Left renal pelvis (tissue), 4 donors: ENCODE data around the gene SMO. TPM values are rescaled to one million over a fixed set of nuclear protein-coding genes. Genes with fewer than 3 reads are reported as not detected.
"Not testable (repeated sequence)": the region's sequence is repeated elsewhere in the genome, so short reads cannot be mapped to it uniquely, and the experiment has no call there.

Experiments used
- DNase-seq, 4 donors: peaks; one replicate each; pipeline ENCODE4 v3.0.0-alpha.2; 2013; ENCODE audit warnings: low read depth in 4 of 4, low spot score in 3 of 4
- polyA plus RNA-seq, 4 donors: library from polyadenylated mRNA; unstranded; fragments of 120-200 nt; gene quantifications; one replicate each; pipeline ENCODE4 v1.2.1, GENCODE V29; 2013; ENCODE audit not compliant: insufficient read length in 4 of 4

The SMO gene
- polyA plus RNA-seq, 4 donors, result 106 to 148 (median 115) TPM

- no peak for DNase-seq
Observed at GRCh38 chr7:129205987-129206785, 17.8 kb downstream of the SMO start.

DNA sequence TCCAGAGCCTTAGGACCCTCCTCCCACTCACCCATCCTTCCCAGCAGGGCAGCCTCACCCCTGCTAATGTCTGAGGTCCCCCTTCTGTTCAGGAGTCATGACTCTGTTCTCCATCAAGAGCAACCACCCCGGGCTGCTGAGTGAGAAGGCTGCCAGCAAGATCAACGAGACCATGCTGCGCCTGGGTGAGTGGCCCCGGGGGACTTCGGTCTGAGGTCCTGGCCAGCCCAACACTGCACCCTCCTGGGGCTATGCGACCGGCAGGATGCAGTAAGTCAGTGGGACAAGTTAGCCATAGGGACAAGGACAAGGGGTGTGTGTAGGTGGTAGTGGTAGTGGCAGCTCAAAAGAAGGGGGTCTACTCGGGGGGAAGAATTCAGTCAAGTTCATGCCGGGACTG, 20.2 kb downstream of the SMO start:
- no peak for DNase-seq

- no peak for DNase-seq
Observed at GRCh38 chr7:129209067-129209926, 20.9 kb downstream of the SMO start.

GRCh38 chr7:129210256-129210988, 22.0 kb downstream of the SMO start:
- no peak for DNase-seq

- no peak for DNase-seq
Observed at GRCh38 chr7:129210989-129211312, 22.5 kb downstream of the SMO start.

GRCh38 chr7:129212126-129212525, 23.7 kb downstream of the SMO start:
- DNase-seq, result no peak

GRCh38 chr7:129212596-129212995, 24.2 kb downstream of the SMO start:
- no peak for DNase-seq

DNA sequence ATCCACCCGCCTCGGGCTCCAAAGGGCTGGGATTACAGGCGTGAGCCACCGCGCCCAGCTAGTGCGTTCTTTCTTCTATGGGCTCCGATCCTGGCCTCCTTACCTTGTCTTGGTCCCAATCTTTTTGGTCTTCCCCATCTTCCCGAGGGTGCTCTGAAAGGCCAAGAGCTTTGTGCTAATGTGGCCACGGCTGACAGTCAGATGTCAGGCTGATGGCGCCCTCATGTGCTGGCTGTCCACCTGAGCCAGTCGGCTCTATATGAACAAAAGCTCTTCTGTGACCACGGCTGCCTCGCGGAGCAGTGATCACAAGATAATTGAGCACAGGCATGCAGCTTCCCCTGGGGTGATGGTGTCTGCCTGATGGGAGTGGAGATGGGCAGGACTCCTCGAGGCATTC, 25.4 kb downstream of the SMO start:
- DNase-seq, result no peak

- not testable (repeated sequence) for DNase-seq
Observed at GRCh38 chr7:129215691-129216090, 27.3 kb downstream of the SMO start.

GRCh38 chr7:129216101-129216715, 27.8 kb downstream of the SMO start:
- not testable (repeated sequence) for DNase-seq

DNA sequence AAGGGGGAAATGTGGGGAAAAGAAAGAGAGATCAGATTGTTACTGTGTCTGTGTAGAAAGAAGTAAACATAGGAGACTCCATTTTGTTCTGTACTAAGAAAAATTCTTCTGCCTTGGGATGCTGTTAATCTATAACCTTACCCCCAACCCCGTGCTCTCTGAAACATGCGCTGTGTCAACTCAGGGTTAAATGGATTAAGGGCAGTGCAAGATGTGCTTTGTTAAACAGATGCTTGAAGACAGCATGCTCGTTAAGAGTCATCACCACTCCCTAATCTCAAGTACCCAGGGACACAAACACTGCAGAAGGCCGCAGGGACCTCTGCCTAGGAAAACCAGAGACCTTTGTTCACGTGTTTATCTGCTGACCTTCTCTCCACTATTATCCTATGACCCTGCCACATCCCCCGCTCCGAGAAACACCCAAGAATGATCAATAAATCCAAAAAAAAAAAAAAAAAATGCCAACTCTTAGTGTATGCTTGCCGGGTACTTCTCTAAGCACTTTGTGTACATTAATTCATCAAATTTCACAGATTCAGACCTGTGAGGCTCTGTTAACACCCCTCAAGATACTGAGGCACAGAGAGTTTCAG, 28.5 kb downstream of the SMO start:
- DNase-seq, result not testable (repeated sequence)

DNA sequence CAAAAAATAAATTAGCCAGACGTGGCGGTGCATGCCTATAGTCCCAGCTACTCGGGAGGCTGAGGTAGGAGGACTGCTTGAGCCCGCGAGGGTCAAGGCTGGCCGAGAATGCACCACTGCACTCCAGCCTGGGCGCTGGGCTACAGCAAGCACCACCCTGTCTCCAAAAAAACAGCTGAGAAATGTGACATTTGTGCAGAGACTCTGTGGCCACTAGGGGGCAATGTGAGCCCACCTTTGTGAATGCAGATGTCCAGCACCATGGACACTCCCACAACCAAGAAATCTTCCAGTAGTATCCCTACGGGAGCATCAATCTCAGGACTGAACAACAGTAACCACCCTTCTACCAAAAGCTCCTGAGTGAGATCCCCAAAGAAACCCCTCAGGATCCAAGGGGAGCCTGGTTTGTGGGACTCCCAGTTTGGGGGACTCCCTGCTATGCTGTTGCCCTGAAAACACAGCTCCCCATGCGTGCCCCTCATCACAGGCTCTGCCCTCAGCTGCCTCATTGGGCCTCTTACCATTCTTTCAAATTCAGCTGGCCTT, 30.2 kb downstream of the SMO start:
- DNase-seq, result peak in 2 of 4 donors; percentile 66 to 71

DNA sequence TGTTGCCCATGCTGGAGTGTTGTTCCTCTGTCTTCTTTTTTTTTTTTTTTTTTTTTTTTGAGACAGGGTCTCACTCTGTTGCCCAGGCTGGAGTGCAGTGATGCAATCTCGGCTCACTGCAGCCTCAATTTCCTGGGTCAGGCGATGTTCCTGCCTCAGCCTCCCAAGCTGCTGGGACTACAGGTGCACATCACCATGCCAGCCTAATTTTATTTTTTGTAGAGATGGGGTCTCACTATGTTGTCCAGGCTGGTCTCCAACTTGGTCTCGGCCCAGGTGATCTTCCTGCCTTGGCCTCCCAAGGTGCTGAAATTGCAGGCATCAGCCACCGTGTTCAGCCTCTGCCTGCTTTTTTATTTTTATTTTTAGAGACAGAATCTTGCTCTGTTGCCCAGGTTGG, 30.7 kb downstream of the SMO start:
- not testable (repeated sequence) for DNase-seq

DNA sequence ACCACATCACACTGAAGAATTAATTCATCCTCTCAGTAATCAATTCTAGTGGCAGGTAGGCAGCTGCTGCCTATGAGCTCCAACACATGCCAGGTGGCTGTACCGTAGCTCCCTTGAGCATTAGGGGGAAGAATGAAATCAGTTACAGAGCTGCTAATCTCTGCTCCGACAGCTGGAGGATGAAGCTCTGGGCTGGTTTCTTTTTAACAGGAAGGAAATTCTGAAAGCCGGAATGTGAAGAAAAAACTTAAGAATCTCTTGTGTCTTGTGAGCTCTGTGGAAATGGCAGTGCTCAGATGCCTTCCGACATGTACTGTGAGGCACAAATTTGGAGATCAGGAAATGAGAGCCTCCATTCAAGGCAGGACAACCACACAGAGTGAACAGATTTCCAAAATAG, 33.6 kb downstream of the SMO start:
- DNase-seq, result no peak

DNA sequence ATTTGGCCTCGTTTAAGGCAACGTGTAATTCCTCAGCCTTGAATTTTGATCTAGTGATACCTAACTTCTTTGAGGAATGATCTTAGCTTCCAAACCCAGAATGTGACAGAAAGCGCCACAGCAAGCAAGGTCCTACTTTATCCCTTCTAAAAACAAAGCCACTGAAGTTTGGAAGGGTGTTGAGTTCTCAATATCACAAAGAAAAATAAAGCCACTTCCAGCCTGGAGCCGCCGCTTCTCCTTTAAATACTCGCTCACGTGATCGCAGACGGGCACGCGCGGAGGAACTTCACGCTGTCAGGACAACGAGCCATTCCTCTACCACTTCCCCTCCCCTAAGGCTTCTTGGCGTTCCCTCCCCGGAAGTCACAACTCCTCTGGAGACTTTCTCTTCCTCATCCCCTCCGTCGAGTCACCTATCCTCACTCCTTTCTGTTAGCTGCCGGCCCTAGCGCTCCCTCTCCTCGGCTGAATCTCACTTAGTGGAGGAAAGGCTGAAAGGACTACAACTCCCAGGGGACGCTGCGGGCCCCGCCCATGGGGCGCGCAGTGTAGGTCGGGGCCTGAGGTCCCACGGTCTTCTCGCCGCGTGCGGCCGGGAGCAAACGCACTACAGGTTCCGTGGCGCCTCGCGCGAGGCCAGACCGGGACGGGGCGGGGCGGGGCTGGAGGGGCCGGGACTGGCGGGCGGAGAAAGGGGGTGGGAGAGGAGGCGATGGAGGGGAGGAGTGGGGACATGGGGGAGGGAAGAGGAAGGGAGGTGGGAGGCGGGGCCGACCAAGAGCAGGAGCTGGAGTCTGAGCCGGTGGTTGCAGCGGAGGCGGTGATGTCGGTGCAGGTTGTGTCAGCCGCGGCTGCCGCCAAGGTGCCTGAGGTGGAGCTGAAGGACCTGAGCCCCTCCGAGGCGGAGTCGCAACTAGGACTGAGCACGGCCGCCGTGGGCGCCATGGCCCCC, 36.1 kb downstream of the SMO start, which contains the start of gene AHCYL2:
AHCYL2 (plus strand) TSS at position 780 of the 955 bp plus-strand sequence.
- peak; percentile 96 to 97 (median 96) for DNase-seq

DNA sequence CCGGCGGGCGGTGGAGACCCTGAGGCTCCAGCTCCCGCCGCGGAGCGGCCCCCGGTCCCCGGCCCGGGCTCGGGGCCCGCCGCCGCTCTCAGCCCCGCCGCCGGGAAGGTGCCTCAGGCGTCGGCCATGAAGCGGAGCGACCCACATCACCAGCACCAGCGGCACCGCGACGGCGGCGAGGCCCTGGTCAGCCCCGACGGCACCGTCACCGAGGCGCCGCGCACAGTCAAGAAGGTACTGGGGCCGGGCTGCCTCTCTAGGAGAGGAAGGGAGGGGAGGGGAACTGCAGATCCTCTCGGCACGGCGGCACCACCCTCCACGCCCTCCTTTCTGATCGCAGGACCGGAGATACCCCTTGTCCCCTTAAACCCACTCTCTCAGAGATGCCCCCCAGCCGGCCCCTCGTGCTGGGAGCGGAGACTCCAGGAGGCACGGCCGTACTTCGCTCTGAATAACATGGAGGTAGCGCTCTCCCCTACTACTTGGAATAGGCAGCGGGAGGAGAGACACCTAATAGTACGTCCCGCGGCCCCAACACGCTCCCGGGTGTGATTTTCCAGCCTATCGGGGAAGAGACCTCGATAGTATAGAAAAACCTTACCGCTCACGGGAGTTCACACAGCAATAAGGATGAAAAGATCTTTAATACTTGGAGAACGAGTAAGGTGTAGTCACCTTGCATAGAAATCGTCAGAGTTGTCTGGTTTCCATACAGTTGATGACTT, 36.9 kb downstream of the SMO start:
- peak in 1 of 4 donors; percentile 34 for DNase-seq

DNA sequence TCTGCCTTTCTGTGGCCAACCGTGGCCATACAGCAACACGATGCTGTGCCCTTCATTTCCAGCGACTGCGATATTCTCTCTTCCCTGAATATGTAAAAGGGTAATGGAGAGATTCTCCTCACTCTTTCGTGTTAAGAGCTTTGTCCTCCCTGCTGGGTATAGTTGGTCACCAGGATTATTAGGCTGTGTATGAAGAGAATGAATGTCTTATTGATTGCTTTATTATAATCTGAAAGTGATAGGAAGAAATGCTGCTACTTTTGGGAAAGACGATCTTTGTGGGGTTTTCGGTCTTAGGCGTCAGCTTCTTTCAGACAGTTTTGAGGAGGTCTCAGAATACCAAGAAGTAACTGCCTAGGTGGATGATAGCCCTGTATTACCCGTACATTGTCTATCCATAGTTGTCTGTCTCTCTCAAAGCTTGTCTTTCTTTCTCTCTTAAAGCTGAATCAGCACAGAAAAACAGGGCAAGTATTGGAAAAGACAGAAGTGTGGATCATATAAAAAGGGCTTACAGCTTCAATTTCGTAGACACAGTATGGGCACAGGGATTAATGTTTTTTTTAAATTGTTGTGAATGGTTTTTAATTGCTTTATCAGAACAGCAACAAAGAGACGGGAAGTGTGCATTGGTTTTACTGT, 37.6 kb downstream of the SMO start:
- no peak for DNase-seq
